CD14-positive monocyte (primary cell): ENCODE measurements around the gene C1QTNF9. TPM values are rescaled to one million over a fixed set of nuclear protein-coding genes. Genes with fewer than 3 reads are reported as not detected.
"Not testable (repeated sequence)": the region's sequence is repeated elsewhere in the genome, so short reads cannot be mapped to it uniquely, and the experiment has no call there.

Experiments
- DNase-seq, 3 donors: peaks; one replicate each; pipeline ENCODE4 v3.0.0-alpha.2; 2011 to 2022
- H2AFZ ChIP-seq: 2 replicates; pipeline ENCODE4 v1.6.0; 2012; ENCODE audit warnings: mild to moderate bottlenecking, low read depth, low read length, inconsistent platforms; ENCODE audit not compliant: insufficient read depth, poor library complexity, severe bottlenecking
- H3K27ac ChIP-seq, 2 donors: 1 replicate in 1 of 2; 2 replicates in 1 of 2; pipeline ENCODE4 v1.5.1; 2012 to 2013; ENCODE audit warnings: low read length in 2 of 2, control low read depth in 1 of 2, inconsistent platforms in 1 of 2, low read depth in 1 of 2, mild to moderate bottlenecking in 1 of 2
- H3K27me3 ChIP-seq, 2 donors: one replicate each; pipeline versions ENCODE4 v1.6.0 to v1.6.1; 2011 to 2013; ENCODE audit warnings: low read length in 2 of 2; ENCODE audit not compliant: control insufficient read depth in 2 of 2, insufficient read depth in 2 of 2
- H3K36me3 ChIP-seq, 2 donors: replicated peaks in 1 of 2; 1 replicate in 1 of 2; 2 replicates in 1 of 2; pipeline versions ENCODE4 v1.5.1 to v1.6.1; 2012 to 2013; ENCODE audit warnings: low read length in 2 of 2, control low read depth in 1 of 2, inconsistent platforms in 1 of 2, mild to moderate bottlenecking in 1 of 2; ENCODE audit not compliant: insufficient read depth in 2 of 2, control insufficient read depth in 1 of 2
- H3K4me1 ChIP-seq, 2 donors: 1 replicate in 1 of 2; 2 replicates in 1 of 2; pipeline versions ENCODE4 v1.5.1 to v1.6.1; 2012 to 2013; ENCODE audit warnings: low read length in 2 of 2, control low read depth in 1 of 2, inconsistent platforms in 1 of 2, mild to moderate bottlenecking in 1 of 2, moderate library complexity in 1 of 2; ENCODE audit not compliant: insufficient read depth in 2 of 2, control insufficient read depth in 1 of 2
- H3K4me2 ChIP-seq: replicated peaks from 2 replicates; pipeline ENCODE3; 2012; ENCODE audit warnings: low read length, moderate library complexity, mild to moderate bottlenecking; ENCODE audit not compliant: poor library complexity, severe bottlenecking; ENCODE audit errors: extremely low read depth
- H3K4me3 ChIP-seq, 3 experiments: fragments of 200-600 bp in 1 of 3; sonication (generic) in 1 of 3; replicated peaks in 1 of 3; 1 replicate in 2 of 3; 2 replicates in 1 of 3; pipeline ENCODE4 v1.5.1; 2011 to 2013; ENCODE audit warnings: low read length in 3 of 3, mild to moderate bottlenecking in 3 of 3, control low read depth in 2 of 3, low read depth in 2 of 3, inconsistent platforms in 1 of 3, moderate library complexity in 1 of 3
- H3K79me2 ChIP-seq: 2 replicates; pipeline ENCODE4 v1.6.0; 2012; ENCODE audit warnings: mild to moderate bottlenecking, control low read depth, inconsistent platforms, low read length, moderate library complexity; ENCODE audit not compliant: insufficient read depth
- H3K9ac ChIP-seq: 2 replicates; pipeline ENCODE4 v1.6.0; 2017; ENCODE audit warnings: low read length, mild to moderate bottlenecking; ENCODE audit not compliant: insufficient read depth, poor library complexity, severe bottlenecking
- H3K9me3 ChIP-seq, 2 donors: replicated peaks in 1 of 2; 1 replicate in 1 of 2; 2 replicates in 1 of 2; pipeline versions ENCODE4 v1.5.1 to v1.6.1; 2012 to 2013; ENCODE audit warnings: low read length in 2 of 2, control low read depth in 1 of 2; ENCODE audit not compliant: control insufficient read depth in 1 of 2, insufficient read depth in 1 of 2
- H4K20me1 ChIP-seq: 2 replicates; pipeline ENCODE4 v1.6.0; 2012; ENCODE audit warnings: mild to moderate bottlenecking, low read length, control low read depth, moderate library complexity; ENCODE audit not compliant: insufficient read depth
- H3K27ac Mint-ChIP-seq, 7 donors: one replicate each; pipeline ENCODE4 v1.8.0; 2020; ENCODE audit warnings: mild to moderate bottlenecking in 7 of 7, mixed read lengths in 7 of 7, moderate library complexity in 6 of 7, inconsistent platforms in 2 of 7
- H3K27me3 Mint-ChIP-seq, 3 donors: one replicate each; pipeline ENCODE4 v1.8.0; 2021 to 2022; ENCODE audit warnings: low read depth in 3 of 3, mild to moderate bottlenecking in 3 of 3, mixed read lengths in 3 of 3, moderate library complexity in 3 of 3, inconsistent platforms in 1 of 3
- H3K36me3 Mint-ChIP-seq, 2 donors: one replicate each; pipeline ENCODE4 v1.8.0; 2020; ENCODE audit warnings: mixed read lengths in 2 of 2, inconsistent platforms in 1 of 2, mild to moderate bottlenecking in 1 of 2
- H3K4me1 Mint-ChIP-seq: one replicate; pipeline ENCODE4 v1.8.0; 2020; ENCODE audit warnings: mild to moderate bottlenecking, mixed read lengths
- H3K4me3 Mint-ChIP-seq, 2 donors: one replicate each; pipeline ENCODE4 v1.8.0; 2020; ENCODE audit warnings: mild to moderate bottlenecking in 2 of 2, mixed read lengths in 2 of 2, moderate library complexity in 1 of 2
- H3K9me3 Mint-ChIP-seq, 7 donors: one replicate each; pipeline ENCODE4 v1.8.0; 2020 to 2022; ENCODE audit warnings: mixed read lengths in 7 of 7, mild to moderate bottlenecking in 6 of 7, moderate library complexity in 6 of 7, inconsistent platforms in 2 of 7
- WGBS: methylation state at CpG from one replicate; pipeline ENCODE4 v1.1.5; 2013; ENCODE audit warnings: missing lambda C conversion rate; ENCODE audit not compliant: insufficient coverage; 5-methylcytosine and 5-hydroxymethylcytosine counted together
- intact Hi-C, 2 donors: fragments of 100-400 bp; cut with micrococcal nuclease; formaldehyde crosslinking; loops; one replicate each; pipeline versions ENCODE4 v1.15.0 to v1.15.1; 2023
- polyA minus RNA-seq: library from RNA; depleted of rRNA, polyadenylated mRNA; stranded (reverse); fragments of >200 nt; gene quantifications from 2 replicates; pipeline ENCODE4 v1.2.3, GENCODE V29; 2012
- polyA plus RNA-seq, 3 donors: library from polyadenylated mRNA; depleted of rRNA in 1 of 3; unstranded in 2 of 3; stranded (reverse) in 1 of 3; fragments of 300-500 nt in 2 of 3; fragments of >200 nt in 1 of 3; fragmentation: Illumina TruSeq in 2 of 3; gene quantifications; 1 replicate in 2 of 3; 2 replicates in 1 of 3; pipeline ENCODE4 v1.2.3, GENCODE V29; 2012 to 2021
- total RNA-seq, 12 experiments: library from RNA in 1 of 12; stranded (reverse) in 1 of 12; fragments of 120-200 nt in 1 of 12; gene quantifications; one replicate each; pipeline ENCODE4 v1.2.4 and lab custom pipeline; 2013 to 2026; ENCODE audit warnings: mixed read lengths in 6 of 12, inconsistent platforms in 1 of 12
- TF ChIP-seq, protein P1 (sequence below): fragments of 200-600 bp; IDR thresholded peaks from one replicate; pipeline ENCODE4 v1.8.0; 2022; ENCODE audit warnings: antibody characterized with exemption, mild to moderate bottlenecking

Gene C1QTNF9
- total RNA-seq (2013) = not detected
- polyA plus RNA-seq = not detected
- polyA minus RNA-seq = not detected in 2 replicates
- 0 to 1.2 (median 0.07) reads per million in 11 experiments for total RNA-seq (lab: John Stamatoyannopoulos, UW)

DNA sequence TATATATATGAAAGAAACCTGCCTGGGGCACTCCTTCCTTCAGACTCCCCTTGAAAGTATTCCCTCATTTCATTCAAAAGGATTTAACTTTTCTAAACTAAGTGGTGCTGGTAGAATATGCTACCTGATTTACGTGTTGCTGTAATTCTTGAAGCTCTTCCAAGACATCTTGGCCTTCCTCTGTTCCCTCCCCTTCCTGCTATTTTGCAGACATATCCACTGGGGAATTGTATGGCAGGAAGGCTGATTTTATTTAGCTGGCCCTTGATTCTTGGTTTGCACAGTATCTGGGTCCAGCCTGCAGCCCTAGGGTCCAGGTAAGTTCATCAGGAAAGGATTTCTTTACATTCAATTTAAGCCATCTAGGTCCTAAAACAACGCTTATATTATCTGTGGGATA, at the start of gene C1QTNF9:
C1QTNF9 (plus strand) TSS at position 281 of the 400 bp plus-strand sequence. CDS start 6,424 bp downstream, outside the sequence.
- H2AFZ ChIP-seq, intact Hi-C loops, H3K4me1 ChIP-seq, H3K79me2 ChIP-seq, H3K4me3 ChIP-seq, H3K9ac ChIP-seq, H3K9me3 Mint-ChIP-seq, H4K20me1 ChIP-seq, H3K9me3 ChIP-seq, DNase-seq, H3K4me1 Mint-ChIP-seq, H3K27me3 ChIP-seq, H3K27ac ChIP-seq, H3K4me2 ChIP-seq: not testable (repeated sequence)
- Mint-ChIP-seq H3K36me3 (peaks cover 20 to 21% of the 10 kb centered on the region in 2 donors), H3K4me3 (peak within 1 kb of the TSS in 1 of 2 donors; percentile 48), H3K27me3 (peaks cover 2 to 20% (median 19%) of the 10 kb centered on the region in 3 donors), H3K27ac (peak within 1 kb of the TSS in 2 of 7 donors; percentile 9 to 13)
- peaks cover 10 to 20% of the 10 kb centered on the region in 2 donors for H3K36me3 ChIP-seq
- WGBS = no CpG with 5 or more reads among the region's 2 CpGs

DNA sequence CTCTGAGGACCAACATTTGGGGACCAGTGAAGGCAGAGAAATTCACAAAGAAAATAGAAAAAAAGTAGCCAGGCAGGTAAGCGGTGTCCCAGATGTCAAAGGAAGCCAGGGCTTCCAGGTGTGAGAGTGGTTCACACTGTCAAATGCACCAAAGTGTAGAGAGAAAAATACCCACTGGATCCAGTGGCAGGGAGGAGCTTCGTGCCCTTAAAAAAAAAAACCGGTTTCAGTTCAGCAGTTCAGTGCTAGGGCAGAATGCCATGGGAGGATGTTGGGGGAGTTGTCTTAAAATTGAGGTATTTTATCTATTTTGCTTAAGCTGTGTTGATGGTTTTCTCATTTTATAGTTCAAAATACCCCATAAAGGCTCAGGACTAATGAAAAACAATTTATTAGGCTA, 47.8 kb upstream of the C1QTNF9 start:
- Histone ChIP-seq H2AFZ (no peak overlapping the region), H3K4me3 (no peak overlapping the region), H3K4me1 (peaks cover 11 to 13% of the 10 kb centered on the region in 2 donors), H3K36me3 (no peaks in the 10 kb centered on the region), H3K79me2 (no peaks in the 10 kb centered on the region), H4K20me1 (no peaks in the 10 kb centered on the region), H3K4me2 (no peak overlapping the region), H3K27me3 (no peaks in the 10 kb centered on the region), H3K27ac (no peak overlapping the region), H3K9ac (no peak overlapping the region), H3K9me3 (no peaks in the 10 kb centered on the region)
- H3K4me1 Mint-ChIP-seq = peaks cover 33% of the 10 kb centered on the region
- H3K27me3 Mint-ChIP-seq = peaks cover 1 to 2% (median 2%) of the 10 kb centered on the region in 3 donors
- intact Hi-C loops = no loop called here
- no peaks in the 10 kb centered on the region for H3K9me3 Mint-ChIP-seq
- WGBS = 54% methylated on average over 3 of the region's 3 CpGs
- peak overlapping the region in 1 of 7 donors; percentile 10 for H3K27ac Mint-ChIP-seq
- DNase-seq = no peak
- no peaks in the 10 kb centered on the region for H3K36me3 Mint-ChIP-seq
- TF ChIP-seq, protein P1, sequence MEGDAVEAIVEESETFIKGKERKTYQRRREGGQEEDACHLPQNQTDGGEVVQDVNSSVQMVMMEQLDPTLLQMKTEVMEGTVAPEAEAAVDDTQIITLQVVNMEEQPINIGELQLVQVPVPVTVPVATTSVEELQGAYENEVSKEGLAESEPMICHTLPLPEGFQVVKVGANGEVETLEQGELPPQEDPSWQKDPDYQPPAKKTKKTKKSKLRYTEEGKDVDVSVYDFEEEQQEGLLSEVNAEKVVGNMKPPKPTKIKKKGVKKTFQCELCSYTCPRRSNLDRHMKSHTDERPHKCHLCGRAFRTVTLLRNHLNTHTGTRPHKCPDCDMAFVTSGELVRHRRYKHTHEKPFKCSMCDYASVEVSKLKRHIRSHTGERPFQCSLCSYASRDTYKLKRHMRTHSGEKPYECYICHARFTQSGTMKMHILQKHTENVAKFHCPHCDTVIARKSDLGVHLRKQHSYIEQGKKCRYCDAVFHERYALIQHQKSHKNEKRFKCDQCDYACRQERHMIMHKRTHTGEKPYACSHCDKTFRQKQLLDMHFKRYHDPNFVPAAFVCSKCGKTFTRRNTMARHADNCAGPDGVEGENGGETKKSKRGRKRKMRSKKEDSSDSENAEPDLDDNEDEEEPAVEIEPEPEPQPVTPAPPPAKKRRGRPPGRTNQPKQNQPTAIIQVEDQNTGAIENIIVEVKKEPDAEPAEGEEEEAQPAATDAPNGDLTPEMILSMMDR = no peak
- H3K4me3 Mint-ChIP-seq = no peak overlapping the region
